ENCODE data around the gene ALK.
"Not testable (repeated sequence)": the region's sequence is repeated elsewhere in the genome, so short reads cannot be mapped to it uniquely, and the experiment has no call there.

Gene ALK

GRCh38 chr2:29837925-29838324 lies 83.5 kb downstream of the ALK start:
- DNase-seq = no peak

- DNase-seq = no peak
Observed at GRCh38 chr2:29834624-29835023, 86.8 kb downstream of the ALK start.

- DNase-seq = no peak
Observed at GRCh38 chr2:29834036-29834540, 87.3 kb downstream of the ALK start.

- no peak for DNase-seq
Observed at GRCh38 chr2:29831560-29831959, 89.8 kb downstream of the ALK start.

- DNase-seq = no peak
Observed at GRCh38 chr2:29829841-29830240, 91.5 kb downstream of the ALK start.

- not testable (repeated sequence) for DNase-seq
Observed at GRCh38 chr2:29824145-29824544, 97.2 kb downstream of the ALK start.

- no peak for DNase-seq
Observed at GRCh38 chr2:29821591-29821990, 99.8 kb downstream of the ALK start.

- no peak for DNase-seq
Observed at GRCh38 chr2:29819570-29819969, 101.8 kb downstream of the ALK start.

GRCh38 chr2:29817801-29818680 lies 103.3 kb downstream of the ALK start:
- DNase-seq = no peak

GRCh38 chr2:29817299-29817698 lies 104.1 kb downstream of the ALK start:
- no peak for DNase-seq

- no peak for DNase-seq
Observed at GRCh38 chr2:29816651-29817050, 104.7 kb downstream of the ALK start.

- DNase-seq = no peak
Observed at GRCh38 chr2:29811378-29811777, 110.0 kb downstream of the ALK start.

GRCh38 chr2:29810956-29811355 lies 110.4 kb downstream of the ALK start:
- no peak for DNase-seq

- DNase-seq = no peak
Observed at GRCh38 chr2:29808321-29808720, 113.1 kb downstream of the ALK start.

- DNase-seq = no peak
Observed at GRCh38 chr2:29807082-29807481, 114.3 kb downstream of the ALK start.

GRCh38 chr2:29806461-29806860 lies 114.9 kb downstream of the ALK start:
- no peak for DNase-seq

GRCh38 chr2:29804671-29805070 lies 116.7 kb downstream of the ALK start:
- no peak for DNase-seq

- no peak for DNase-seq
Observed at GRCh38 chr2:29803537-29803936, 117.8 kb downstream of the ALK start.

GRCh38 chr2:29802986-29803385 lies 118.4 kb downstream of the ALK start:
- DNase-seq = no peak

- DNase-seq = no peak
Observed at GRCh38 chr2:29799628-29800027, 121.8 kb downstream of the ALK start.

- no peak for DNase-seq
Observed at GRCh38 chr2:29797916-29798315, 123.5 kb downstream of the ALK start.

GRCh38 chr2:29796446-29796845 lies 124.9 kb downstream of the ALK start:
- no peak for DNase-seq

- no peak for DNase-seq
Observed at GRCh38 chr2:29789911-29790485, 131.4 kb downstream of the ALK start.

All from AML-193 (cell line).